BLaER1 (cell line): Measurements from ENCODE around the gene HRG.
"Not testable (repeated sequence)": the region's sequence is repeated elsewhere in the genome, so short reads cannot be mapped to it uniquely, and the experiment has no call there.

ENCODE experiments used
- H3K27ac ChIP-seq: shearing (Covaris generic); formaldehyde crosslinking; 2 replicates; pipeline ENCODE4 v1.8.1; 2022
- H3K27me3 ChIP-seq: shearing (Covaris generic); formaldehyde crosslinking; 2 replicates; pipeline ENCODE4 v1.8.1; 2022
- H3K36me3 ChIP-seq: shearing (Covaris generic); formaldehyde crosslinking; 2 replicates; pipeline ENCODE4 v1.8.1; 2022
- H3K4me1 ChIP-seq: shearing (Covaris generic); formaldehyde crosslinking; 2 replicates; pipeline ENCODE4 v1.8.1; 2022
- H3K4me2 ChIP-seq: shearing (Covaris generic); formaldehyde crosslinking; 2 replicates; pipeline ENCODE4 v1.8.1; 2022
- H3K4me3 ChIP-seq: shearing (Covaris generic); formaldehyde crosslinking; 2 replicates; pipeline ENCODE4 v1.8.1; 2022
- H3K9ac ChIP-seq: shearing (Covaris generic); formaldehyde crosslinking; 2 replicates; pipeline ENCODE4 v1.8.1; 2022
- H3K9me3 ChIP-seq: shearing (Covaris generic); formaldehyde crosslinking; 2 replicates; pipeline ENCODE4 v1.8.1; 2022
- H4K20me1 ChIP-seq: shearing (Covaris generic); formaldehyde crosslinking; 2 replicates; pipeline ENCODE4 v1.8.1; 2022
- Cebpa-rat ChIP-seq: shearing (Covaris generic); IDR thresholded peaks from 2 replicates; pipeline ENCODE4 v1.8.1; 2022

The HRG gene

DNA sequence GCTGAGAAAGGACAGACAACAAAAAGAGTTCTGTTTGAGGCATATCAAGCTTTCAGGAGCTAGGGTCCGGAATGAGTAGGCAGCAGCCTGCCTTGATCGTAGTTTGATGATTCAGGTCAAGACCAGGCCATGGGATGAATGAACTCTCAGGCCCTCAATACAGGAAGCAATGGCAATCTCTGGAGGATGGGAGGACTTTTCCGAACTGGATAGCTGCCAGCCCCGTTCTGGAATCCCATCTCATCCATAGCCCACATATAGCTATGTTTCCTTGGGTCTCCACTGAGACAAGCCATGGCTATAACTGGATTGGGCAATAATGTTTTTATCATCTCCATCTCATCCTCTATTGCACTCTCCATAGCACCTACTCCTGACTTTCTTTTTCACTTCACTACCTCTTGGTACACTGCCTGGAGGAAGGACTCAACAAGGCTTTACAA is 40.2 kb upstream of the HRG start:
- no peaks in the 10 kb centered on the region for H3K9me3 ChIP-seq
- H3K27ac ChIP-seq: no peak overlapping the region
- no peaks in the 10 kb centered on the region for H3K36me3 ChIP-seq
- H3K4me1 ChIP-seq: no peaks in the 10 kb centered on the region
- TF ChIP-seq Cebpa-rat: no peak
- H3K4me3 ChIP-seq: no peak overlapping the region
- H3K9ac ChIP-seq: no peak overlapping the region
- H3K27me3 ChIP-seq: no peaks in the 10 kb centered on the region
- H4K20me1 ChIP-seq: no peaks in the 10 kb centered on the region
- no peak overlapping the region for H3K4me2 ChIP-seq

GRCh38 chr3:186626254-186626847 is 39.5 kb upstream of the HRG start:
- H3K4me1 ChIP-seq: no peaks in the 10 kb centered on the region
- no peak overlapping the region for H3K9ac ChIP-seq
- TF ChIP-seq Cebpa-rat: no peak
- no peaks in the 10 kb centered on the region for H4K20me1 ChIP-seq
- H3K4me3 ChIP-seq: no peak overlapping the region
- H3K4me2 ChIP-seq: no peak overlapping the region
- H3K27ac ChIP-seq: no peak overlapping the region
- no peaks in the 10 kb centered on the region for H3K36me3 ChIP-seq
- H3K9me3 ChIP-seq: no peaks in the 10 kb centered on the region
- H3K27me3 ChIP-seq: no peaks in the 10 kb centered on the region

GRCh38 chr3:186627852-186628414 is 37.9 kb upstream of the HRG start:
- H3K36me3 ChIP-seq: no peaks in the 10 kb centered on the region
- H3K4me1 ChIP-seq: no peaks in the 10 kb centered on the region
- H3K27ac ChIP-seq: no peak overlapping the region
- H3K4me2 ChIP-seq: no peak overlapping the region
- no peaks in the 10 kb centered on the region for H4K20me1 ChIP-seq
- H3K27me3 ChIP-seq: no peaks in the 10 kb centered on the region
- no peak for TF ChIP-seq Cebpa-rat
- no peak overlapping the region for H3K9ac ChIP-seq
- H3K4me3 ChIP-seq: no peak overlapping the region
- no peaks in the 10 kb centered on the region for H3K9me3 ChIP-seq

GRCh38 chr3:186628756-186629155 is 37.1 kb upstream of the HRG start:
- Histone ChIP-seq H3K4me1 (no peaks in the 10 kb centered on the region), H3K4me2 (no peak overlapping the region), H3K9ac (no peak overlapping the region), H4K20me1 (no peaks in the 10 kb centered on the region), H3K27me3 (no peaks in the 10 kb centered on the region), H3K9me3 (no peaks in the 10 kb centered on the region), H3K4me3 (no peak overlapping the region), H3K36me3 (no peaks in the 10 kb centered on the region), H3K27ac (no peak overlapping the region)
- TF ChIP-seq Cebpa-rat: no peak

- no peak overlapping the region for H3K27ac ChIP-seq
- no peaks in the 10 kb centered on the region for H3K4me1 ChIP-seq
- no peaks in the 10 kb centered on the region for H3K36me3 ChIP-seq
- H3K9ac ChIP-seq: no peak overlapping the region
- H3K4me2 ChIP-seq: no peak overlapping the region
- no peak for TF ChIP-seq Cebpa-rat
- no peak overlapping the region for H3K4me3 ChIP-seq
- H3K9me3 ChIP-seq: no peaks in the 10 kb centered on the region
- H3K27me3 ChIP-seq: no peaks in the 10 kb centered on the region
- H4K20me1 ChIP-seq: no peaks in the 10 kb centered on the region
These were observed 34.7 kb upstream of the HRG start for GRCh38 chr3:186630950-186631641.

DNA sequence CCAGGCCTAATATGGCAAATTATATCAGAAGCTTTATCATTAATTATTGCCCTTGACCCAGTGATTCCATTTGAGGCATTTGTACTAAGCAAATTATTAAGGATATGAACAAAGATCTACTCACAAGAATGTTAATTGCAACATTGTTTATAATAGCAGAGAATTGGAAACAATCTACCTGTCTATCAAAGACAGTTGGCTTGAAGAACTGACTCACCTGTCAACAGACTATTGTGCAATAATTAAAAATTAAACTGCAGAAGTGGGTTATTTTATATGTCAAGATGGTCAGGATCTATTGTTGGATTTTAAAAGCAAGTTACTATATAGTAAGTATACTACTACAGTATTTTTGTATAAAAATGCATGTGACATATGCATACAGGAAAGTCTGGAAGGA is 32.3 kb upstream of the HRG start:
- Histone ChIP-seq H3K4me2 (no peak overlapping the region), H3K9me3 (no peaks in the 10 kb centered on the region), H3K36me3 (no peaks in the 10 kb centered on the region), H3K4me3 (no peak overlapping the region), H4K20me1 (no peaks in the 10 kb centered on the region), H3K27ac (no peak overlapping the region), H3K9ac (no peak overlapping the region), H3K27me3 (no peaks in the 10 kb centered on the region), H3K4me1 (no peaks in the 10 kb centered on the region)
- peak; percentile 53; the same call in 1 of the 2 replicates for TF ChIP-seq Cebpa-rat

DNA sequence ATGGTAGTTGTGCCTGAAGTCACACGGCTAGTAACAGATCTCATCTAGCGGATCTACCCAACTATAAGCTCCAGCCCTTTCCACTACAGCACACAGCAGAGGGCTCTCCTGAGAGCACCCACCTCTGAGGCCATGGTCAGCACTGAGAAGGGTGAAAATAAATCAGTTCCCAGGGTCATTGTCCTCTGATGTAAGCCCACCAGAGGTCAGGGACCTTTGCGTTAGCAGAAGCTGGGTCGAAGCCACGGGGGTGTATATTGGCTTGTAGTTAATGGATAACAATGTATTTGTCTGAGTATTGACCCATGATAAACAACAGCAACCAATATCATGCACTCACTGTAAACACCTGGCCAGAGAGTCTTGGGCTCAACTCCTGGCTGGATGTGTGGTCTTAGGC is 31.6 kb upstream of the HRG start:
- not testable (repeated sequence) for H4K20me1 ChIP-seq, H3K4me2 ChIP-seq, H3K9ac ChIP-seq, H3K4me1 ChIP-seq, H3K4me3 ChIP-seq, H3K36me3 ChIP-seq, H3K27ac ChIP-seq, H3K27me3 ChIP-seq, H3K9me3 ChIP-seq

DNA sequence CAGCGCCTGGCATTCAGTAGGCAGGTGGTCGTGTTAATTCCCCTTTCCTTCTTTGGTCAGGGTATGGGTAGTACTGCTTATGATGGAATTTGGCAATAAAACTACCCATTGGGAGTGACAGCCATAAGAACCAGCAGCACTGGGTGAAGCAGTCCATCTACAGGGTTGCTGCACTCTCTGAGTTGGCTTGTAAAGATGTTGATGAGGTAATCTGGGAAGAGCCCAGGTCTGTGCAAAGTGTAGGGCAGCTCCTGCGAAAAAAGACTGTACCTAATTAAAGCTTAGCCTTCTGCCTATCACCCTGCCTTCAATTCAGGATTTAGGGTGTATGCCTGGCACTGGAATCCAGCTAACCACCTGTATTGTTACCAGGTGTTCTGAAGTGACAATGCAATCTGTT is 30.3 kb upstream of the HRG start:
- Histone ChIP-seq H3K27ac (no peak overlapping the region), H3K36me3 (no peaks in the 10 kb centered on the region), H3K27me3 (no peaks in the 10 kb centered on the region), H4K20me1 (no peaks in the 10 kb centered on the region), H3K4me1 (no peaks in the 10 kb centered on the region), H3K4me3 (no peak overlapping the region), H3K9me3 (no peaks in the 10 kb centered on the region), H3K4me2 (no peak overlapping the region), H3K9ac (no peak overlapping the region)
- TF ChIP-seq Cebpa-rat: no peak

- H3K27ac ChIP-seq: no peak overlapping the region
- H3K9me3 ChIP-seq: no peaks in the 10 kb centered on the region
- no peak overlapping the region for H3K4me2 ChIP-seq
- no peak for TF ChIP-seq Cebpa-rat
- no peak overlapping the region for H3K4me3 ChIP-seq
- no peaks in the 10 kb centered on the region for H3K27me3 ChIP-seq
- H3K9ac ChIP-seq: no peak overlapping the region
- H4K20me1 ChIP-seq: no peaks in the 10 kb centered on the region
- no peaks in the 10 kb centered on the region for H3K4me1 ChIP-seq
- H3K36me3 ChIP-seq: no peaks in the 10 kb centered on the region
These were observed 29.3 kb upstream of the HRG start for GRCh38 chr3:186636536-186636935.

DNA sequence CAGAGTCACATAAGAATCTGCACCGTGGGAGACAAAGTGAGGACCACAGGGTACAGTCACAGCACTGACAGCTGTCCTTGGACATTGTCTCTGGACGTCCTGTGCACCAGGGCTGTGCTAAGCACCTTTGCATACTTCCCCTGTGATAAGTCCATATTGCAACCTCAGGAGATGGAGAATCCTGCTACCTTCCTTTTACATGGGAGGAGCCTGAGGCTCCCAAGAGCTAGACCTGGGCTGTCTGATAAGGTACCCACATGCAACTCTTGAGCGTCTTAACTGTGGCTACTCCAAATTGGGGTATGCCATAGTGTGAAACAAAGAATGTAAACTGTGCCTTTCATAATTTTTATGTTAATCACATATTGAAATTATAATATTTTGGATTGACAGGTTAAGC is 28.1 kb upstream of the HRG start:
- H3K36me3 ChIP-seq: no peaks in the 10 kb centered on the region

More for the DNA sequence above, 28.1 kb upstream of the HRG start:
- no peak overlapping the region for H3K4me2 ChIP-seq
- H3K4me3 ChIP-seq: no peak overlapping the region
- no peaks in the 10 kb centered on the region for H3K27me3 ChIP-seq
- no peak overlapping the region for H3K9ac ChIP-seq
- no peak for TF ChIP-seq Cebpa-rat
- no peaks in the 10 kb centered on the region for H4K20me1 ChIP-seq
- H3K27ac ChIP-seq: no peak overlapping the region
- H3K4me1 ChIP-seq: 0 out of 2 replicates have a peak, but pooled peaks cover 6% of the 10 kb centered on the region
- no peaks in the 10 kb centered on the region for H3K9me3 ChIP-seq
